KG1 (cell line): Measurements from ENCODE around the gene SNCAIP.

ENCODE experiments used
- DNase-seq: peaks from one replicate; lab custom pipeline; 2025; lab: John Stamatoyannopoulos, UW

SNCAIP gene

DNA sequence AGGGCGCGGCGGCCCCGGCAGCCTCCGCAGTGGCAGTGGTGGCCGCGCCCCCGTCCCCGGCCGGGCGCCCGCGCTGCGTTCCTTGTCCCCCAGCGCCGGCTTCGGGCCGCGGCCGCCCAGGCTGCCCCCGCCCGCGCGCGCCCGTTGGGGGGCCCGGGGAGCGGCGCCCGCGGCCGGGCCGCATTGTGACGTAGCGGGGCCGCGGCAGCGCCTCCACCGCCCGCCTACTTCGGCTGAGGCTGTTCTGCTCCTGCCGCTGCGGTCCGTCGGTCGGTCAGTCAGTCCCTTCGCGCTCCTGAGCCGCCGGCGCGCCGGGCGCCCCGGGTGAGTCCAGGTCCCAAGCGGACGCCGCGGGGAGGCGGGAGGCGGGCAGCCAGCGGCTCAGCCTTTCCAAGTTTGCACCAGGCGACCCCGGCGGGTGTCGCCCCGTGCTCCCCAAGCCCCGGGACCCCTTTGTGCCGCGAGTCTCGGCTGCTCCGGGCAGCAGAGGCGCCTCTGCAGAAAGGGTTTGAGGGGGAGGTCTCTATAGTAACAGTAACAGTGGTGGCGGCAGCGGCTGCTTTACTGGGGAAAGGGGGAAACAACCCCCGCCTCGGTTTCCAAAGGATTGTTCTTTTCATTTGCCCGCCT lies at the start of gene SNCAIP:
Gene SNCAIP, plus strand, starts transcription at position 277 of the 630 bp plus-strand sequence. CDS start 78,898 bp downstream, outside the sequence.
- no peak for DNase-seq

DNA sequence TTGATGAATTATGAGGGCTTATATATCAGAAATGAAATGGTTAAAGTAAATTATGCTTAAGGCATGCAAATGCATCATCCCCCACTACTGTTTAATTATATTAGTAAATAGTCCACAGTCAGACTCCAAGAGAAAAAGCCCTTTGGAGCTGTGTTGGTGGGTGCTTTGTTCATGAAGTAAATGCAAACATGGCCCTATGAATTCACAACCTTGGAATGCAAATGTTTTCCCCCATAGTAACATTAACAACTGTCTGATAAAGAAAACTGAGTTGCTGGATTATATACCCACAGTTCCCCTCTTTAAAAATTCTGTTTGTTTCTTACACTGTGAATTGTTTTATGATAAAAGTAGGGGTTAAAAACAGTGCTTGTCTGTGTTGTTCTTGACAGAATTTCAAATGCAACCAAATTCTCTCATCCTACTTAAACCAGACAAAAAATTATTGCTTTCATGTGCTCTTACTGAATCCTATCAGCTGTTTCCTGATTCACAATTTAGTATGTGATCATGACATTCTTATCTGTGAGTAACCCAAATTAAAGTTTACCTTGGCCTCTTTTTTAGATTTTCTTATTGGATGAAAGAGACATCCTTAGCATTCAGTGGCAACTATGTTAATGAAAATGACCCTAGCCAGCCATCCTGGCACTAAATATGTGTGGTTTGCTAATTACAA lies 48.5 kb upstream of the SNCAIP start:
- no peak for DNase-seq

DNA sequence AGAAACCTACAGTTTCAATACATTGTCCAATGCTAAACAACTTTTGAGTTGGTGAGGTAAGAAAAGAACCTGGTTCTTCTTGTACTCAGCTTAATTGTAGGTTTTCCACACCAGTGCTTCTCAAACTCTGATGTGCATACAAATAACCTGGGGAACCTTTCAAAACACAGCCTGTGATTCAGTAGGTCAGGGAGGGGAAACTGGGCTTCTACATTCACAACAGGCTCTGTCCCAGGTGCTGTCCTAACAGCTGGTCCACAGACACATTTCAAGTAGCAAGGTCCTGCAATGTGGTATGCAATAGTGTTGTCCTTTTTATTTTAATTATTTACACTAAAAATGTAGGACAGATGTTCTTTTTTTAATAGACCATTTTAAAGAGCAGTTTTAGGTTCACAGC lies 47.4 kb upstream of the SNCAIP start:
- DNase-seq = no peak

DNA sequence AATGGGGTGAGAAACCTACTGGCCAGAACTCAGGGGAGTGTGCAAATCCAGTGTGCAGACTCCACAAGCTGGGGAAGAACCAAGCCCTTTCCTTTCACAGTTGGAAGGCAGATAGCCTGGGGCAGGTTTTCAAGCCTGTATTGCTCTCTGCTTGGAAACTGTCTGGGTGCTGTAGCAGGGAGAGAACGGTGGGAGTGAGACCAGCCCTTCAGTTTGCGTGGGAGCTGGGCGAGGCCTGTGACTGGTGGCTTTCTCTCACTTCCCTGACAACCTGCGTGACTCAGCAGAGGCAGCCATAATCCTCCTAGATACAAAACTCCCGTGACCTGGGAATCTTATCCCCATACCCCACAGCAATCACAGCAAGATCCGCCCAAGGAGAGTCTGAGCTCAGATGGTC lies 44.9 kb upstream of the SNCAIP start:
- no peak for DNase-seq

DNA sequence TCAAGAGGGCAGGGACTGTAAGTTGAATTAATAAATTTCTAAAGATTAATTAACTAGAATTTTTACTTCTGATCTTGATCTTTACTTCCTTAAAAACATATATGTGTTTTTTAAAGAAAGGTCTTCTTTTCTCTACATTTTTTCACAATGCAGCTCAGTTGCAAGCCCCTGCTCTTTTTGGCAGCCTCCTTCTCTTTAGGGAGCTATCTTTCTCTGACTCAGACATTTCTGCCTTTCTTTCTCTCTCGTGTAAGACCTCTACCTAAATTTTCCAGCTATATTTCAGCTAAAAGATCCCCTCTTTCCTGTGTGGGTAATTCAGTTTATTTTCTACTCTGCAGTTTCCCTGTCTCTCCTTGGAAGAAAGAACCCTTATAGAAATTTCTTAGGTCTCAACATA lies 38.3 kb upstream of the SNCAIP start:
- DNase-seq = no peak

DNA sequence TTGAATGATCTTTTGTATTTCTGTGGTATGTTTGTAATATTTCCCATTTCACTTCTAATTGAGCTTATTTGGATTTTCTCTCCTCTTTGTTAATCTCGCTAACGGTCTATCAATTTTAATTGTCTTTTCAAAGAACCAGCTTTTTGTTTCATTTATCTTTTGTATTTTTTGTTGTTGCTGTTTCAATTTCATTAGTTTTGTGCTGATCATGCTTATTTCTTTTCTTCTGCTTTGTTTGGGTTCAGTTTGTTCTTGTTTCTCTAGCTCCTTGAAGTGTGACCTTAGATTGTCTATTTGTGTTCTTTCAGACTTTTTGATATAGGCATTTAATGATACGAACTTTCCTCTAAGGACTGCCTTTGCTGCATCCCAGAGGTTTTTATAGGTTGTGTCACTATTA lies 28.4 kb upstream of the SNCAIP start:
- no peak for DNase-seq

DNA sequence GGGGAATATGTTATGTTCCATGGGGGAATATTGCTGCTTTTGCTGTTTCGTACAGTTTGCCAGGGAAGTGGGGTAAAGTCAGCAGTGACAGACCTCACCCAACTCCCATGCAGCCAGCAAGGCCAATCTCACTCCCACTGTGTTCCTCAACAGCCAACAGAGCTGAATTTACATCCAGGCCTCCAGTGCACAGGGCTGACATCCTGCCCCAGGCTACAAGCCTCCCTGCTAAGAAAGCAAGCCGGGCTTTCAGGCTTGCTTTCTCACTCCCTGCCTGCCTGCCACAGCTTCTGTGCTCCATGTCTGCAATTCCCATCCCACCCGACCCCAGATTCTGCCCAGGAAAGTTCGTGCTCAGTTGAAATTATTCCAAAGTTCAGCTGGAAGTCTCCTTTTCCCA lies 25.5 kb upstream of the SNCAIP start:
- DNase-seq = no peak

DNA sequence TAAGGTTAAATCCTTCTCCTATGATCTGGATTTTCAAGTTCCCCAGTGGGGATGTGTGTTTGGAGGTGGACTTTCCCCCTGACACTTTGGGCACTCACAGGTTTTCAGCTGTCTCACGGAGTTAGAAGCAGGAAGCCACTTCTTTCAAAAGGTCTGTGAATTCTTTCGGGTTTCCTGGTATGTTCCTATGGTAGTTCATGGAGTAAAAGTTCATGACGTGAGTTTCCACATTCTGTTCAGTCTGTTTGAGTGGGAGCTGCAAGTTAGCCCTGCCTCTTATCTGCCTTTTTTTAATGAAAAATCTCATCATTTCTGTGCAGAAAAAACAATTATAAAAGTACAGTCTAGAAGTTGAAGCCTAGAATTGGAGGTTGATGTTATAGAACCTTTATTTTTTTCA lies 24.9 kb upstream of the SNCAIP start:
- DNase-seq = no peak

DNA sequence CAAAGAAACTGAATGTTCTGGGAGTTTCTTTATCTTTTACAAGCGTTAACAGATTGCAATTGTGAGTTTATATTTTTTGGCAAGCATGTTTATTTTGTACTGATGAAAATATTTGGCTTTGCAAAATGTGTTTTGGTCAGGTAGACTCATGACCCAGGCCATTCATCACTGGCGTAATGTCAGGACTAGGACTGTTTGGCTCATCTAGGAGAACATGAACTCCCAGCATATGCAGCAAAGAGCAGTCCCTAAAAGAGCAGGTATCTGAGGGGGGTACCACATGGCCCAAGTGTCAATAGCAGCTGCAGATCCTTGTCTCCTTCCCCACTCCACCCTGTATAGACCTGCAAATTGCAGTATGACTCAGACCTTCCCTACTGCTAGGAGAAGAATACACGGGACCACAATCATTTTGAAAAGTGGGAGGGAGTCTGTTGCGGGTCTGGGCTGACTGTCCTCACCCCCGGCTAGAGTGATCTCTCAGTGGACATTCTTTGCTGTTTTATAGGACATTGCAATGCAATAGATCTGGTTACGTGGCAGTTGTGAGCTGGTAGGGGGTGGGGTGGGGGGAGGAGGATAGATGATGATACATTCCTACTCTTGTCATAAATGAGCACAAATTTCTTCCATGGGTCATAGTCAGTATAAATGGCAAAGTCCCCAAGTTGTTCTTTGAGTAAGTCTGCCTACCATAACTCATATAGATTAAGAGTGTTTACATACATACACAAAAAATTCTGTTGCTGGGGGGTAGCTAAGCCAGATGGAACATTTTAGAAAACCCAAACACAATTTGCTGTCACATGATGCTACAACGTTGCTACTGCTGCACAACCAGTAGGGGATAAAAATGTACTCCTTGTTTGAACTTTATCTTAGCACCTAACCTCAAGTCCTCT lies 20.8 kb upstream of the SNCAIP start:
- DNase-seq = no peak

DNA sequence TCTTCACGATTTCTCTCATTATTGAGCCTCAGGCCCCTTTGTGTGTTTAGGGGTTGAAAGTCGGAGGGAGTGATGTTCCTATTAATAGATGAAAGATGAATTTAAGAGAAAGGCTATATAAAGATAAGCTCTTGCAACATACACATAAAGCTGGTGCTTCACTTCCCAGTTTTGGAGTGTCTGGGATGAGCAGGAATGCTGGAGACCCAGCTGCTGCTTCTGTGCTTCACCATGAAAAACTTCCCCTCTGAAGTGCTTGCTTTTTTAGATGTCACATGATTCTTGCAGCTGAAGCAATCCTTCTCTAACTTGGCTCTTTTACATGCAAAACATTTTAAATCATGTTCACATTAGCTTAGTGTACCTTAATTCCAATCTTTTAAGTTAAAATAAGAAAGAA lies 19.7 kb upstream of the SNCAIP start:
- DNase-seq = no peak

DNA sequence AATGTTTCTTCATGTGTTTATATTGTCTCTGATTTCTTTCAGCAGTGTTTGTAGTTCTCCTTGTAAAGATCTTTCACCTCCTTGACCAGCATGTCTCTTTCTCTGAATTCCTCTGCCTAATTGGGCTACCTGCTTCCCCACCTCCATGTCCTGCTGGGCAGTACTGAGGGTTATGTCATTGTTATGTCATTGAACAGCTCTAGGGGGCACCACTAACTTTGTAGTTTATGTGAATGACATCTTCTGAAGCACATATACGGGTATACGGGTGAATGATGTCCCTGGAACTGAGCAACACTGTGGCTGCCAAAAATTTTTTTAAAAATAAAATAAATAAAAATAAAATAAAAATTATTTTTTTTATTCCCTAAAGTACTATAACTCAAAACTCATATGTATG lies 16.9 kb upstream of the SNCAIP start:
- no peak for DNase-seq

DNA sequence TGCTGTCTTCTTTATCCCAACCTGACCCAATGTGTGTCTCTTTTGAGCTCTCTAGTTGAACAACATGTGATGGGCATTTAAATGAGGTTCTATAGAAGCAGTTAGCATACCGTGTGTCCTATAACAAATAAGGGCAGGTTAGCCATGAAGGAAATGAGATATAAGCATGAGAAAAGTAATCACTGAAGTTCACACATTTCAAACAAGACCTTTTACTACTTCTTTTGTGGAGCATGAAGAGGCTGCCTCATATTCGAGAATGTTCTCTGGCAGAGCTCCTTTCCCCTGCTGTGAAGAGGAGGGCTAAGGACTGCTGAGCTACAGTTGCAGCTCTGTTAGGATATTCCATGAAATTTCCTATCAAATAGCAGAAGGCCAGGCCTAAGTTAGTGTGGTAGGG lies 15.2 kb upstream of the SNCAIP start:
- no peak for DNase-seq

DNA sequence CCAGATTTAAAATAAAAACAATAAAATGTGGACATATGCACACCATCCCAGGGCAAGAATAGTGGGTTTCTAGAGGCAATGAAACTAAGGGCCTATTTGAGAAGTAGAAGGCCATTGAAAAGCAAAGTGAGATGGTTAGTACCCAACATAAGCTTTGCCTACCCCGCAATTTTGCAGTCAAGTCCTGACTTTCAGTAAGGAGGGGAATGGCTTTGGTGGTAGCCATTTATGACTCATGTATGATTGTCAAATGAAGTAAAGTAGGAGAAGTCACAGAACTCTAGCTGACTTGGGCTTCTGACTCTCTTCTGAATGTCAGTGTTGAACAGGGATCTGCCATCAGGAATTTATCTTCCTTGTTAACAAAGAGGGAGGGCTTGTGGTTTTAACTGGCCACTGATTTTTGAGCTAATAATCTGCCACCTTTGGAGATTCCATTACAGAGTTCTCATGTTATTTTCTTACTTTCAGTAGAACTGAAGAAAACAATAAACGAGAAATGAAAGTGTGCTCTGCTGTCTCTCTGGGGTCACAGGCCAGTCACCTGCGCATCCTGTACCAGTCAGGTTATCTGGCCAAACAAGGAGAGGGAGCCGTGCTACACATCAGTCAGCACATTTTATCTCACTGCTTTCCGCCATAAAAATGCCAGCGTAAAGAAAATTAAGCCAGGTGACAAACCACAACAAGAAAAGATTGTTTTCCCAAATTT lies 14.3 kb upstream of the SNCAIP start:
- no peak for DNase-seq

DNA sequence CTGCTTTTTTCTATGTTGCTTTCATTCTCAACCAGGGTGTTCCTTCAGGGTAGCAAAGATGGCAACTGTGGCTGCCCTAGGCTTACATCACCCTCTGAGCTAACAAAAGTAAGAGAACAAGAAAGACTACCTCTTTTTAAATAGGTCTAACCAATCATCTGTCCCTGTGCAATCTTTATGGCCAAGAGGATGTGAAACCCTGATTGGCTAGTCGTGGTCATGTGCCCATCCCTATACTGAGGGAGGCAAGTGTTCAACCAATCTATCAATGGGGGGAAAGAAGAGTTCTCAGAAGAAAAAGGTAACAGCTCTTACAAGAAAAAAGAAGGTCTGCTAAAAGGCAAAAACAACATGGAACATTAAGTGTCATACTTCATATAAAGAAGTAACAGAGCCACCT lies 11.7 kb upstream of the SNCAIP start:
- no peak for DNase-seq

DNA sequence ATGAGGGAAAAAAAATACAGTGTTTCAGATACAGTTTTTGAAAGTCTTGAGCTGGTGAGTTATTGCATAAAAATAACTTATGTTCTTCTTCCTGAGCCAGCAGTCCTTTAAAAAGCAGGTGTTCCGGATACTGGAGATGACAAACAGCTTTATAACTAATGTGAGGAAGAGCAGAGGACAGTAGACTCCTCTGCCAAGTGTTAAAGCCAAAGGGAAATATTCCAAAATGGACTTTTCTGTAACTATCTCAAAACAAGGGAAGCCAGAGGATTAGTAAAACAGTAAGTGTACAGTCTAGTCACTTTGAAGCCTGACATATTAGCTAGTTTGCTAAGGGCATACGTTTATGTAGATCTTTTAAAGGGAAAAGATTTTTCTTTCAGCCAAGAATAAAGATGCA lies 11.0 kb upstream of the SNCAIP start:
- DNase-seq = no peak

DNA sequence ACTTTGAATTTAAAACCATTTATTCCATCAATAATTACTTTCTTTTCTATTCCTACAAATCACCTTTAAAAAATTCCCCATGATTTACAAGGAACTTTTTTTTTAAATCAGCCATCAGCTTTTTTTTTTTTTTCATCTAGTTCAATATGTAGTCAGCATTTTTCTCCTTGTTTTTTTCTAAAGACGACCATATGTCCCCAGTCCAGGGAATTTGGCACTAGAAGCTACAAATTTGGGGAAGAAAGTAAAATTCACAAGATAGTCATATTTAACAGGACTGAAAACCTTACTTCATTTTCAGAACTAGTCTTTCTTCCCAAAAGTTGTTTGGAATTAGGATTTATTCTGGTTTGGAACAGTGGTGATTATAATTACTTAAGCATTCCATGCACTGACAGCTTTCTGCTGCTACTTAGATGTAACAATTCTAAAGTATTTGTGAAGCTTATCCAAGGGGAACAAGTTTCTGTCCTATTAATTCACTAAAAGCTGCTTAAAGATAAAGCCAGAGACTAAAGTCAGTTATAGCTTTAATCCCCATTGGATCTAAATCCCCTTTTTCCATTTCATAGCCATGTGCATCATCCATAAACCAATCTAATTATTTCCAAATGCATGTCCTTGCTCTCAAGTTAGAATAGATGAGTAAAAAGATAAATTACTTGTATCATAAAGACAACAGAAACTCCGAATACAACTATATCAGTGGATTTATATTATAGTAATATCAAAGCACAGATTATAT lies 7.4 kb upstream of the SNCAIP start:
- DNase-seq = no peak

DNA sequence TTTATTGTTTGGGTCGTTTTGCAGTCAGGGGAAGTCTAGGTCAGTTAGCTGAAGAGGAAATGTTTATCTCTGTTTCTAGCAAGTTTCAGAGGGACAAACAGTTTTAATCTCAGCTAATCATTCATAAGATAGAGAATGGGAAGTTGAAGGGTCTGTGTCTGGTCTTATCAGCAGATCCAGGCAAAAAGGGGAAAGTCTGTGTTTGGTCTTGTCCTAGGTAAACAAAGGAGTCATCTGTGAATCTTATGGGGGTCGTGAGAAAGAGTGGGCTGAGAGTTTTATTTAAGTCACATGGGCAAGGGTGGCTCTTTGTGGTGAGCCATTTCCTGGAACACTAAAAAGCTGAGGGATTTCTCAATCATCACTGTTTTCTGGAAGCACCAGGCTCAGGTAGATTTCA lies 5.6 kb upstream of the SNCAIP start:
- DNase-seq = no peak

DNA sequence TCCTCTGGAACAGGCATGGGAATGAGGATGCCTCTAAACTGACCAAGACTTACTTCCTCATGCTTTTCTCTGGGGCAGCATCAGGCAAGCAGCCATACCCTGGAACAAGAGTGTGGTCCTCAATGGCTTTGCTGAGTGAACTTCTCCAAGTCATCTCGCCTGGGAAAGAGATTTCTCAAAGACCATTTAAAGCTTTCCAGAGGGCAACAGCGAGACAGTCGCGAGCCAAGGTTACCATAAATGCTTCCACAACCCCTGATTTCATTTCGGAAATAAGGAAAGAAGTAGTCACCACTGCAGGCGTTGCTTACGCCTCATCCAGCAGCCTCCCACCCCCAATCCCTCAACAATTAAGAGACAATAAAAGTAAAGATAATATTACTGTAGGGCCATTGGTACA lies 1.1 kb upstream of the SNCAIP start:
- DNase-seq = no peak

DNA sequence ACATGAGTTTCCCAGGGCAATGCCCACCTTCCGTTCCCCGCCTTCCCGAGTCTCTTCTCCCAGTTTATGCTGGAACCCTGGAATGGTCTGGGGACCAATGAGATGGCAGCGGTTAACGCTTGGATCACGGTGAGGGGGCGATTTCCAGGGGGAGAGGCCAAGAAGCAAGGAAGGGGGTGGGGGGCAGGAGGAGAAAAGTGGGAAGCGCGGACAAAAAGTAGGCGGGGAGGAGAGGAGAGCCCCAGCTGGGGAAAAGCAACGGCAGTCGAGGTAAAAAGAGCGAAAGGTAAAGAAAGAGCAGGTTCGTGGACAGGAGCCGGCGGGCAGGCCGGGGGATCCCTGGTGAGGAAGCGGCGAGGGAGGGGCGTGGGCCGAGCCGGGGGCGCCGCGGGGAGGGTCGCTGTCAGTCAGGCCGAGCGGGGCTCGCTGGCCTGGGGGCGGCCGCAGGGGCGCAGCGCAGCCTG lies 508 bp upstream of the SNCAIP start:
- DNase-seq = no peak

DNA sequence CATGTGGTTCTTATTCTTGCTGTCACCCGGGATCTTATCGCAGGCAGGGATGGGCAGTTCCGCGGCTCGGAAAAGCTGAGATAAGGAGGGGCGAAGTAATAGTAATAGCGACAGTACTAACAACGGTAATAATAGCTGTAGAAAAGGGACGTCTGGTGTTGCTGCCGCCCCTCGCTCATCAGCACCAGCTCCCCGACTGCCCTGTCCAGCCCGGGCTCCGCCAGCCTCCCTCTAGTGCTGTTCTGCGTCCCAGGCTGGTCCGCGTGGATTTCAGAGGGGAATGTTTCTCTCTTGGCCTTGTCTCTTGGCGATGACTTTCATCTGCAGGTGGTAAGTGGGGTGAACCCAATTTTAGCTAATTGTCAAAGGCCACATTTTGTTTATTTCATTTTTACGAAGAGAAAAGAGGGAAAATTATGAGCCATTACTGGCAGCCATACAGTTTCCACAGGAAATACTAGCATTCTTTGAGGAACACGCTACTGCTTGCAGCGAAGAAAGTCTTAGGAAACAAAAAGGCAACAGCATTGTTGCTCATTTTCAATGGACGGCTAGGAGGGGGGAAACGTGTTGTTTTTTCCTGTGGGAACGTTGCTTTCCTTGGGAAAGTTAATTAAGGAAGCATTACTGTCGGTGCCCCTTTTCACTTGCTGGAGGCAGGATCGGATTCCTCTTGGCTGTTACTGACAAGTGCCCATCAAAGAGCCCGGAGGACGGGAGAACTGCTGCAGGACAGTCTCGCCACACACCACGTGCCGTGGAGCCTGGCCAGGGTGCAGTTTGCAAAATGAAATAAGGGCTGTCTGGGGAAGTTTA lies 762 bp downstream of the SNCAIP start:
- no peak for DNase-seq

DNA sequence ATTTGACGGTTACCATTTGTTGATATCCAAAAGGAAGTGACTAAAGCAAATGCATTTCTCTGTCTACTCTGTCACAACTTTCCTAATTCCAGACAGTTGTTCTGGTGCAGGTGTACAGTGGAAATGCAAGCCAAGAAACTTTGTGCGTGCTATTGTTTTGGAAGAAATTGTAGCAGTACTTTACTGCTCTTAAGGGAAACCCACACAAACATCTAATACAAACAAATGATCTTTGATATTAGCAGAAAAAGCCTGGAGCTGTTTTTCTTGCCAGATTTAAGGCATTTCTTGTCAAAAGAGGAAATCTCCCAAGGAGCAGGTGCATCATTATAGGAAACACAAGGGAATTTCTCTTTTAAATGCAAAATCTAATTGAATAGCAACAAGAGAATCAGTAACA lies 2.0 kb downstream of the SNCAIP start:
- DNase-seq = no peak
